C4-2B (cell line): ENCODE results near the gene LDB2.

Source experiments
- H3K27ac ChIP-seq: fragments of 450-650 bp; 2 replicates; pipeline ENCODE4 v1.5.1; 2017
- ZFX ChIP-seq: fragments of 450-650 bp; IDR thresholded peaks from 2 replicates; pipeline ENCODE4 v1.6.1; 2017
- TF ChIP-seq, protein P1 (sequence below): fragments of 450-650 bp; conservative IDR thresholded peaks from 2 replicates; pipeline ENCODE4 v1.5.1; 2017; ENCODE audit warnings: mild to moderate bottlenecking

The LDB2 gene

DNA sequence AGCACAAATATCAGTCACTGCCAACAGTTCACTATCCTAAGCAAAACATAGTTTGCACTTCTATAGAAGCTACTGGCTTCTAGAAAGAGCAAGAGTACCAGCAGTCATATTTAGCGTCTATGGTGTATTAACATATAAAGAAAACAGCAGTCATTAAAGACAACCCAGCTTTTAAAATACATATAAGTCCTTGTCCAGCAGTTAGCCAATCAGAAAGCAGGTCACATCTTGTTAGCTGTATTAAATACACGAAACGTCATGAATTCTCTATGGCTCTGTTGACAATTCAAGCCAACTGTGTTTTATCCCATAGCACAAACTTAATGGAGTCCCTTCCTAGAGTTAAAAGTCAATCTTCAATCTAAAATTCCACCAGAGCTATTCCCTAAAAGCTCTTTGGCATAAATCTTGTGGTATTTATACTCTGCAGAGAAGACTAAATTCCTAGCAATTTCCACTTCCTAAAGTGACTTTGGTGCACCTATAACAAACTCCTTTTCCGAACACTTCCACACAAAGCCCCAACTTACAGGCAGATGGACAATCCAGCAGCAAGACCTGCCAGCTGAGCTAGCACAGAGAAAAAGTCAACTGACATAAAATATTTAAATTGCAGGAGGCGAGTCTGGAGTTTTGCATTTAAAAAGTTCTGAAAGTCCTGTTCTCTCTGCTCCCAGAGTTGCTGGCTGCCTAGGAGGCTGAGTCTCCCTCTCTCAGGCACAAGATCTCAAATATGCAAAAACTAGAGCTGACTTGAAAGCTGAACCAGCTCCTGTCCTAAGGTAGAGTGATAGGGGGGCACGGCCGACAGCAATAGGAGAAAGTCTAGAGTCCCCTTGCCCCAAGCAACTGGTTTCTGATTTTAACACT, 1.3 kb downstream of the LDB2 start:
- H3K27ac ChIP-seq, result no peak overlapping the region
- no peak for TF ChIP-seq ZFX
- TF ChIP-seq, protein P1, sequence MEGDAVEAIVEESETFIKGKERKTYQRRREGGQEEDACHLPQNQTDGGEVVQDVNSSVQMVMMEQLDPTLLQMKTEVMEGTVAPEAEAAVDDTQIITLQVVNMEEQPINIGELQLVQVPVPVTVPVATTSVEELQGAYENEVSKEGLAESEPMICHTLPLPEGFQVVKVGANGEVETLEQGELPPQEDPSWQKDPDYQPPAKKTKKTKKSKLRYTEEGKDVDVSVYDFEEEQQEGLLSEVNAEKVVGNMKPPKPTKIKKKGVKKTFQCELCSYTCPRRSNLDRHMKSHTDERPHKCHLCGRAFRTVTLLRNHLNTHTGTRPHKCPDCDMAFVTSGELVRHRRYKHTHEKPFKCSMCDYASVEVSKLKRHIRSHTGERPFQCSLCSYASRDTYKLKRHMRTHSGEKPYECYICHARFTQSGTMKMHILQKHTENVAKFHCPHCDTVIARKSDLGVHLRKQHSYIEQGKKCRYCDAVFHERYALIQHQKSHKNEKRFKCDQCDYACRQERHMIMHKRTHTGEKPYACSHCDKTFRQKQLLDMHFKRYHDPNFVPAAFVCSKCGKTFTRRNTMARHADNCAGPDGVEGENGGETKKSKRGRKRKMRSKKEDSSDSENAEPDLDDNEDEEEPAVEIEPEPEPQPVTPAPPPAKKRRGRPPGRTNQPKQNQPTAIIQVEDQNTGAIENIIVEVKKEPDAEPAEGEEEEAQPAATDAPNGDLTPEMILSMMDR, result no peak

DNA sequence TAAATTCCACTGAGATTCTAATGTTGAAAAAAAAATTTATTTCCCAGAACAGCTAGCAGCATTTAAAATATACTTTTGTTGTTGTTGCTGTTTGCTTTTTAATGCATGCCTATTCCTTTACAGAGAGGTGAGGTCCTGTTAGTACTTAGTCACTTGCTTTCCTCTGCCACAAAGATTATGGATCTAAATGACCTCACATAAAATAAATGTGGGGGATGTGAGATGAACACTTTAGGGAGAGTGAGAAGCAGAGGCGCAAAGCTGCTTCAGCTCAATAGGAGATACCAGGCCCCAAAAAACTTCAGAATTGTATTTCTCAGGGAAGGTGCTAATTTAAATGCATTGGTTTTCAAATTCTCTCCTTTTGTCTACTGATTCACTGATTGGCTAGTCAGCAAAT, 4.0 kb downstream of the LDB2 start:
- H3K27ac ChIP-seq, result no peak overlapping the region

DNA sequence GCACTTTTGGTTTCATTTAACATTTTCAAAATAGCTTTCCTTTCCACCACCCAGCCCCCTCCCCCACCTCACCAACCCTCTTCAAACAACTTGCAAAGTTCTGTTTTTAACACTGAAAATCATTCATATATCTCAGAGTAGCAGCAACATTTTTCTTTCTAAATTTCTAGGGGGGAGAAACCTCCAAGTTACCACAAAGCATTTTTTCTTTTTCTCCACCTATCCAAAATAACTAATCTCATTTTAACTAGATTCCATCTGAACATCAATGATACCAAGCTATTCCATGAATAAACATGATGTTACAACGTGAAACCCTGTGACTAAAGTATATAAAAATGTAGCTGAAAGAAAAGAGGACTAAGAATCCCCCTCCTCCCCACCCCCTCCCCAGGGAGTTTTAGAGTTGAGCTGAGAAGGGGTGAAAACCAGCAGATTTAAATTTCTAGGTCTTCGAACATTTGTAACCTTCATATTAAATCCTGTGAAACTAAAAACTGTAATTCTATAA, 5.2 kb downstream of the LDB2 start:
- H3K27ac ChIP-seq, result no peak overlapping the region
- TF ChIP-seq ZFX, result no peak
- TF ChIP-seq, protein P1, result no peak

More for the DNA sequence above, 4.0 kb downstream of the LDB2 start:
- TF ChIP-seq, protein P1, result no peak
- TF ChIP-seq ZFX, result no peak

DNA sequence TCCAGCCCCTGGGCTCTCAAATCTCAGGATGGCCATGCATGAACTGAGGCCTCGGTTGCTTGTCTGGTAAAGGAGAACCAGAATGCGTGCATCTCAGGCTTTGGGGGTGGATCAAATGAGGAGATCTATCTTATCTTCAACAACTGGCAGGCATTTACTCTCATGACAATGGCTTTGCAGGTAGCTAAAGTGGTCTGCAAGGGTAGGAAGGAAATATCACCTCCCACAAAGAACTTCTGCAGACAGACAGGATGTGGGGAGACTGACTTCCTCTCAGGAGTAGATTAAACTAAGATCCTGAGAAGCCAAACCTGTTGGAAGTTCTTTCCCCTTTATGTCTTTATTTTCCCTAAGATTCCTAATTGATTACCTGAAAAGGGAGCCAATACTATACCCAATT, 7.8 kb downstream of the LDB2 start:
- no peak for TF ChIP-seq ZFX
- TF ChIP-seq, protein P1, result no peak
- H3K27ac ChIP-seq, result no peak overlapping the region

DNA sequence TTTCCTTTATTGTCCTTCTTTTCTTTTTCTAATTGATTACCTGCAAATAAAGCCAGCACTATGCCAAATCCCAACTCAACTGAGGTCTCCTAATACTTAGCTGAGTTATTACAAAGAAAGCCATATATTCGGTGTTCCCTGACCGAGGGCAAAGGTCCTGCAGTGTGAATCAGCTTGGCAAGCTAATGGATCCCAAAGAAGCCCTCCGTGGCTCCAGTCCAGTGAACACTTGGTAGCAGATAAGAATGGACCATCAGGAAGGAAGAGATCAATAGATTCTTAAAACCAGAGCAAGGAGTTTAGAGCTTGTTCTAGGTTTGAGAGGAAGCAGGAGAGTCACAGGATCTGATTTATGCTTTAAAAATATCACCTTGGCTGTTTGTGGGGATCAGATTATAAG, 8.5 kb downstream of the LDB2 start:
- no peak for TF ChIP-seq ZFX
- TF ChIP-seq, protein P1, result no peak
- no peak overlapping the region for H3K27ac ChIP-seq

DNA sequence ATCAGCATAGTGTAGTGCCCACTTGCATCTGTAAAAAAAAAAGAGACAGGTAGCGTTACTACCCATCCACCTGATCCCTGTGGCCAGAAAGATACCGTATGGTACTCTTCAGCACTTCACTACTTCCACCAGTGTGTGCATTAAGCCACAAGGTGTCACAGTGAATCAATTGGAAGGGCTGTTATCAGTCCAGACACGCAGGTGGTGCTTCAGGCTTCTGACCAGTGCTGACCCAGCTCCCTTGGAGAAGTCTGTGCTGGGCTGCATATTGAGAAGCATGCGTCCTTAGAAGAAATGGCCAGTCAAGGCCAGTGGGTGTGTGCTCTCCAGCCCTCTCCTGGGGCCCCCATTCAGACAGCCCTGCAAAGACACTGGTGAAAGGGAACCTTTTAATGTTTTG, 10.6 kb downstream of the LDB2 start:
- no peak overlapping the region for H3K27ac ChIP-seq
- no peak for TF ChIP-seq ZFX
- TF ChIP-seq, protein P1, result no peak

DNA sequence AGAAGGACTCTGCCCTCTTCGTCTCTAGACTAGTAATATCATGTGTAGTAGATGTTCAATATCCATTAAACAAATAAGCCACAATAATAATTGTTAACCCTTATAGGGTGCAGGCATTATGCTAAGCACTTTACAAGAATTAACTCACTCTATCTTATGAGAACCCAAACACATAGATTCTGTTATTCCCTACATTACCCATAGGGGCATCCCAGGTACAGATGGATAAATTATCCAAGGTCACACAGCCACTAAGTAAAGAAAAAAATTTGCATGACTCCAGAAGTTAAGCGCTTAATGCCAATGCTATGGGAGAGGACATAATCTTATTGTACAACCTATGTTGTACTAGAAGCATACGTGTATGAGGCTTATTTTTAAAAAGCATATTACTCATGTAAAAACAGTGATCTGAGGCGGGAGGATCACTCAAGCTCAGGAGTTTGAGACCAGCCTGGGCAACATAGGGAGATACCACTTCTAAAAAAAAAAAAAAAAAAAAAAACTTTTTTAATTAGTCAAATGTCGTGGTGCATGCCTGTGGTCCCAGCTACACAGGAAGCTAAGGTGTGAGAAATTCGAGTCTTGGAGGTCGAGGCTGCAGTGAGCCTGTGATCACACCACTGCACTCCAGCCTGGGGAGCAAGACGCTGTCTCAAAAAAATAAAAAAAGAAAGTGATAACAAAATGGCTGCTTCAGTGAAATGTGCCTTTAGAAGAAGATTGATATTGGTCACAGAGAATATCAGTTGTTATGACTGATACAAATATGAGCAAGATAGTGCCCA, 13.6 kb downstream of the LDB2 start:
- no peak for TF ChIP-seq ZFX
- TF ChIP-seq, protein P1, result peak; percentile 25
- no peak overlapping the region for H3K27ac ChIP-seq
